SU-DHL-6 (cell line): ENCODE data around the gene EIF4A2.
A peak's percentile ranks its signal among the peaks of the same experiment; 100 is the strongest.
"Not testable (repeated sequence)": the region's sequence is repeated elsewhere in the genome, so short reads cannot be mapped to it uniquely, and the experiment has no call there.

Experiments
- H2AFZ ChIP-seq: fragments of 200-600 bp; sonication (generic); 2 replicates; pipeline ENCODE4 v1.6.1; 2014; ENCODE audit warnings: low read depth, mild to moderate bottlenecking, moderate library complexity, mixed read lengths, antibody characterized with exemption, low read length; ENCODE audit not compliant: severe bottlenecking
- H3F3A ChIP-seq: fragments of 200-600 bp; shearing (Covaris generic); 2 replicates; pipeline ENCODE4 v1.6.0; 2016; ENCODE audit warnings: antibody characterized with exemption, mild to moderate bottlenecking; ENCODE audit not compliant: insufficient read depth
- H3K27ac ChIP-seq: fragments of 200-600 bp; sonication (generic); 2 replicates; pipeline ENCODE4 v1.5.1; 2016; ENCODE audit warnings: low read depth, mild to moderate bottlenecking, low read length, moderate library complexity, mixed read lengths
- H3K27me3 ChIP-seq: fragments of 200-600 bp; sonication (generic), shearing (Covaris generic); 2 replicates; pipeline ENCODE4 v1.6.0; 2014; ENCODE audit warnings: mild to moderate bottlenecking, low read length
- H3K36me3 ChIP-seq: fragments of 200-600 bp; sonication (generic); 2 replicates; pipeline ENCODE4 v1.6.1; 2014; ENCODE audit warnings: mild to moderate bottlenecking, low read length, mixed read lengths
- H3K4me2 ChIP-seq: fragments of 300-600, 200-600 bp; shearing (Covaris generic), sonication (generic); 2 replicates; pipeline ENCODE4 v1.6.0; 2014; ENCODE audit warnings: low read length, low read depth, mild to moderate bottlenecking; ENCODE audit not compliant: poor library complexity, severe bottlenecking
- H3K4me3 ChIP-seq: fragments of 200-600 bp; sonication (generic); 2 replicates; pipeline ENCODE4 v1.5.1; 2014; ENCODE audit warnings: antibody characterized with exemption, low read length, mild to moderate bottlenecking, mixed read lengths; ENCODE audit not compliant: insufficient read depth, poor library complexity, severe bottlenecking
- H3K79me2 ChIP-seq: fragments of 200-600 bp; sonication (generic); 2 replicates; pipeline ENCODE4 v1.6.1; 2014; ENCODE audit warnings: mild to moderate bottlenecking, low read length, moderate library complexity; ENCODE audit not compliant: insufficient read depth
- H3K9ac ChIP-seq: fragments of 200-600 bp; sonication (generic); 2 replicates; pipeline ENCODE4 v1.7.0; 2014; ENCODE audit warnings: mild to moderate bottlenecking, low read length
- H3K9me2 ChIP-seq: fragments of 200-600 bp; sonication (generic); replicated peaks from 2 replicates; pipeline ENCODE4 v1.6.1; 2014; ENCODE audit warnings: low read length; ENCODE audit not compliant: insufficient read depth
- H3K9me3 ChIP-seq: fragments of 200-600 bp; sonication (generic); 2 replicates; pipeline ENCODE4 v1.6.1; 2014; ENCODE audit warnings: low read length, mixed read lengths; ENCODE audit not compliant: insufficient read depth
- H4K20me1 ChIP-seq: fragments of 200-600 bp; sonication (generic); 2 replicates; pipeline ENCODE4 v1.6.1; 2014; ENCODE audit warnings: low read depth, mild to moderate bottlenecking, antibody characterized with exemption, low read length, moderate library complexity, mixed read lengths
- CTCF ChIP-seq: fragments of 200-600 bp; sonication (generic); IDR thresholded peaks from one replicate; pipeline ENCODE4 v1.5.1; 2017; ENCODE audit warnings: antibody characterized with exemption, mild to moderate bottlenecking, low read length, moderate library complexity; ENCODE audit not compliant: insufficient read depth, poor library complexity, severe bottlenecking
- EZH2phosphoT487 ChIP-seq: fragments of 200-600 bp; sonication (generic), shearing (Covaris generic); conservative IDR thresholded peaks from 2 replicates; pipeline ENCODE4 v1.6.1; 2018; ENCODE audit warnings: mild to moderate bottlenecking, antibody characterized with exemption, low read length, moderate library complexity, mixed read lengths

Gene EIF4A2

GRCh38 chr3:186818516-186818915, 35.1 kb downstream of the EIF4A2 start:
- no peak for TF ChIP-seq CTCF
- TF ChIP-seq EZH2phosphoT487, result no peak

GRCh38 chr3:186818956-186819355, 35.6 kb downstream of the EIF4A2 start:
- H3K9me2 ChIP-seq, result no peaks in the 10 kb centered on the region
- no peaks in the 10 kb centered on the region for H3K36me3 ChIP-seq
- no peaks in the 10 kb centered on the region for H3K27me3 ChIP-seq
- H3K4me2 ChIP-seq, result no peak overlapping the region
- H3K9ac ChIP-seq, result no peak overlapping the region
- no peaks in the 10 kb centered on the region for H3K79me2 ChIP-seq
- no peaks in the 10 kb centered on the region for H3K9me3 ChIP-seq
- H3K4me3 ChIP-seq, result no peak overlapping the region
- no peak overlapping the region for H2AFZ ChIP-seq
- no peak overlapping the region for H3K27ac ChIP-seq
- TF ChIP-seq EZH2phosphoT487, result no peak
- TF ChIP-seq CTCF, result no peak
- H3F3A ChIP-seq, result no peaks in the 10 kb centered on the region; the same call in 1 of the 2 replicates
- H4K20me1 ChIP-seq, result no peaks in the 10 kb centered on the region

More at GRCh38 chr3:186818516-186818915, 35.1 kb downstream of the EIF4A2 start:
- Histone ChIP-seq H2AFZ (no peak overlapping the region), H4K20me1 (no peaks in the 10 kb centered on the region), H3K27me3 (no peaks in the 10 kb centered on the region), H3K9me2 (no peaks in the 10 kb centered on the region), H3K79me2 (no peaks in the 10 kb centered on the region), H3K36me3 (no peaks in the 10 kb centered on the region), H3K9ac (no peak overlapping the region), H3K4me2 (no peak overlapping the region), H3K4me3 (no peak overlapping the region), H3F3A (no peaks in the 10 kb centered on the region; the same call in 1 of the 2 replicates), H3K9me3 (no peaks in the 10 kb centered on the region), H3K27ac (no peak overlapping the region)

GRCh38 chr3:186821429-186822387, 38.3 kb downstream of the EIF4A2 start:
- no peaks in the 10 kb centered on the region for H3K27me3 ChIP-seq
- TF ChIP-seq CTCF (peak; percentile 34), EZH2phosphoT487 (no peak)
- no peaks in the 10 kb centered on the region for H3K36me3 ChIP-seq
- no peak overlapping the region for H3K27ac ChIP-seq
- H2AFZ ChIP-seq, result peak overlapping the region; percentile 58
- H3K4me3 ChIP-seq, result no peak overlapping the region
- H4K20me1 ChIP-seq, result no peaks in the 10 kb centered on the region
- H3K9me2 ChIP-seq, result no peaks in the 10 kb centered on the region
- H3F3A ChIP-seq, result peaks cover 7% of the 10 kb centered on the region; the same call in 1 of the 2 replicates
- no peaks in the 10 kb centered on the region for H3K9me3 ChIP-seq
- H3K79me2 ChIP-seq, result no peaks in the 10 kb centered on the region
- H3K4me2 ChIP-seq, result peak overlapping the region; percentile 26
- no peak overlapping the region for H3K9ac ChIP-seq

GRCh38 chr3:186822388-186822759, 39.0 kb downstream of the EIF4A2 start:
- not testable (repeated sequence) for H3K9me2 ChIP-seq, H3K4me3 ChIP-seq, H3K9ac ChIP-seq, H3K4me2 ChIP-seq, H3K27me3 ChIP-seq, H3K79me2 ChIP-seq, H3K27ac ChIP-seq, H3F3A ChIP-seq, H2AFZ ChIP-seq, H3K9me3 ChIP-seq, H3K36me3 ChIP-seq, H4K20me1 ChIP-seq
